Psoas muscle (tissue), 8 donors: ENCODE data around the gene TRPC4AP. TPM values are rescaled to one million over a fixed set of nuclear protein-coding genes. Genes with fewer than 3 reads are reported as not detected.

Experiments used
- ATAC-seq, 4 donors: fragments of 200-7000 bp; cut with Tn5 transposase; one replicate each; pipeline ENCODE4 v1.9.1; 2020; ENCODE audit warnings: moderate library complexity in 3 of 4, mild to moderate bottlenecking in 2 of 4
- DNase-seq, 2 donors: peaks; one replicate each; pipeline ENCODE4 v3.0.0-alpha.2; 2020
- H3K27ac ChIP-seq: fragments of 200-600 bp; one replicate; pipeline ENCODE4 v1.8.0; 2022
- H3K27me3 ChIP-seq, 3 donors: fragments of 200-600 bp in 1 of 3; one replicate each; pipeline versions ENCODE4 v1.6.1 to v1.8.0; 2013 to 2022; ENCODE audit warnings: low read length in 2 of 3, mild to moderate bottlenecking in 2 of 3, moderate library complexity in 1 of 3; ENCODE audit not compliant: insufficient read depth in 3 of 3
- H3K36me3 ChIP-seq, 2 donors: fragments of 200-600 bp in 1 of 2; one replicate each; pipeline versions ENCODE4 v1.6.1 to v1.8.0; 2013 to 2022; ENCODE audit warnings: low read depth in 1 of 2, mild to moderate bottlenecking in 1 of 2, moderate library complexity in 1 of 2; ENCODE audit not compliant: insufficient read depth in 1 of 2
- H3K4me1 ChIP-seq: fragments of 200-600 bp; one replicate; pipeline ENCODE4 v1.8.0; 2022
- H3K4me3 ChIP-seq: fragments of 200-600 bp; one replicate; pipeline ENCODE4 v1.8.0; 2022; ENCODE audit warnings: mild to moderate bottlenecking
- H3K9me3 ChIP-seq: fragments of 200-600 bp; one replicate; pipeline ENCODE4 v1.8.0; 2022
- WGBS, 3 donors: extraction: QIAGEN DNeasy Blood & Tissue Kit; methylation state at CpG; one replicate each; pipeline versions ENCODE4 v1.1.6 to v1.1.7; 2013; 5-methylcytosine and 5-hydroxymethylcytosine counted together
- intact Hi-C, 2 donors: fragments of 100-400 bp; cut with DNase I; formaldehyde crosslinking; loops; one replicate each; pipeline versions ENCODE4 v1.11.0 to v1.14.2; 2022
- polyA plus RNA-seq, 3 donors: library from polyadenylated mRNA; stranded (reverse); fragments of 200-250 nt; gene quantifications; one replicate each; pipeline ENCODE4 v1.2.3, GENCODE V29; 2013
- total RNA-seq, 4 donors: library from RNA; stranded (reverse); fragmentation: NEBNext Ultra II Directional in 2 of 4; extraction: Animal tissue kit (Norgen Biotek cat#: 25700) in 2 of 4; gene quantifications; one replicate each; pipeline versions ENCODE4 v1.2.1 to v1.2.4, GENCODE V29; 2021 to 2023
- TF ChIP-seq, protein P1 (sequence below): fragments of 200-600 bp; IDR thresholded peaks from one replicate; pipeline ENCODE4 v1.8.0; 2022; ENCODE audit warnings: antibody characterized with exemption
- donor health status: healthy with polysubstance abuse.
- donor health status: DM: no; HTN: no; CAD: no; lungs with moderate emphysema.
- donor health status: Bipolar disorder and iron deficiency.
- donor health status: healthy.
- donor health status: DM: yes; HTN: yes; CAD: no.
- donor health status: DM: no; HTN: no; CAD: no.
- donor health status: DM: no; HTN: no; CAD: no.
- donor health status: DM: yes; HTN: yes; CAD: no.

Gene TRPC4AP
- total and polyA plus RNA-seq, 7 donors = 36.0 to 62.3 (median 51.7) TPM

DNA sequence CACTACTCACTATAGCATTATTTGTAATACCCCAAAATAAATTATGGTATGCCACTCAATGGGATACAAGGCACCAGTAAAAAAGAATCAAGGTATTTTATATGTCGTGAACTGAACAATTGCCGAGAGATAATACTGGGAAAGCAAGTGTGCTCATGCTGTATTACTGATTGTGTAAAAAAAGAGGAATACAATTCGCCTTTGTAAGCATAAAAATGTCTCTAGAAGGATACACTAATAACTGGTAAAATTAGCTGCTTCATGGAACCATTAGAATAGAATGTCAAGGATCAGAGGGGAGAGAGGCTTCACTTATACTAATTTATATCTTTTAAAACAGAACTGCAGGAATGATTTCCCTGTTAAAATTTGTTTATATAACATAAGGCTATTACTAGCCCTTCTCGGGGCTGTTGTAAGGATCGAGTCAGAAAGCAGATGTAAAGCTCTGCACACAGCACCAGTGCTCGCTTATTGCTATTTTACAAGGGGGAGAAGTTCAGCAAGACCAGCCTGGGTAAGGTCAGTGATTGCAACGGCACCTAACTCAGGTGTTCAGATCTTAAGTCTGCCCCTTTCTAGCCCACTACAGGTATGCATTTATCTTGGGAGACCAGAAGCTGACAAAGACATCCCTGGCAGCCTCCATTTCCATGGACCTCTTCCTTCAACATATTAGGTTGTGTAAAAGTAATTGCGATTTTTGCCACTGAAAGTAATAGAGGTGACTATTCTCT, 75.3 kb downstream of the TRPC4AP start:
- DNase-seq (no peak), ATAC-seq (no peak)
- Histone ChIP-seq H3K36me3 (peaks cover 7 to 67% of the 10 kb centered on the region in 2 donors), H3K27me3 (no peaks in the 10 kb centered on the region), H3K9me3 (no peaks in the 10 kb centered on the region), H3K4me3 (no peak overlapping the region), H3K4me1 (peaks cover 77% of the 10 kb centered on the region), H3K27ac (peak overlapping the region; percentile 85)
- intact Hi-C loops = loop anchor here in 1 of 2 donors (5.0 kb wide), 1 partner anchor 145 kb away; the partner anchor contains the start of gene GGT7
- WGBS, 3 donors = 82 to 92% (median 84%) methylated on average over 8 of the region's 8 CpGs
- TF ChIP-seq, protein P1, sequence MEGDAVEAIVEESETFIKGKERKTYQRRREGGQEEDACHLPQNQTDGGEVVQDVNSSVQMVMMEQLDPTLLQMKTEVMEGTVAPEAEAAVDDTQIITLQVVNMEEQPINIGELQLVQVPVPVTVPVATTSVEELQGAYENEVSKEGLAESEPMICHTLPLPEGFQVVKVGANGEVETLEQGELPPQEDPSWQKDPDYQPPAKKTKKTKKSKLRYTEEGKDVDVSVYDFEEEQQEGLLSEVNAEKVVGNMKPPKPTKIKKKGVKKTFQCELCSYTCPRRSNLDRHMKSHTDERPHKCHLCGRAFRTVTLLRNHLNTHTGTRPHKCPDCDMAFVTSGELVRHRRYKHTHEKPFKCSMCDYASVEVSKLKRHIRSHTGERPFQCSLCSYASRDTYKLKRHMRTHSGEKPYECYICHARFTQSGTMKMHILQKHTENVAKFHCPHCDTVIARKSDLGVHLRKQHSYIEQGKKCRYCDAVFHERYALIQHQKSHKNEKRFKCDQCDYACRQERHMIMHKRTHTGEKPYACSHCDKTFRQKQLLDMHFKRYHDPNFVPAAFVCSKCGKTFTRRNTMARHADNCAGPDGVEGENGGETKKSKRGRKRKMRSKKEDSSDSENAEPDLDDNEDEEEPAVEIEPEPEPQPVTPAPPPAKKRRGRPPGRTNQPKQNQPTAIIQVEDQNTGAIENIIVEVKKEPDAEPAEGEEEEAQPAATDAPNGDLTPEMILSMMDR = no peak

DNA sequence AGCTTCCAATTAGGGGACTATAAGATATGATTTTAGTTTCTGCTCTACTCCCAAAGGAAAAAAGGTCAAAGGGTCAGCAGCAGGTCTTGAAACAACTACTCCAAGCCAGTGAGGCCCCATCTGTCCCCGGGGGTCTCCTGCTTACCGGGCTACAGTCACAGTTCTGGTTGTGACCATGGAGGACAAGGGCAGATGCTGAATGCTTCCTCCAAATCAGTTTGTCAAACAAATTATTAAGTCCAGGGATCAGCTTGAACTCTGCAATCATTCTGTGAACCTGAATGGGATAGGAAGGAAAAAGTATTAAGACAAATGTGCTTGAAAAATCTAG, 76.8 kb downstream of the TRPC4AP start:
- Histone ChIP-seq H3K36me3 (peaks cover 7 to 77% of the 10 kb centered on the region in 2 donors), H3K27ac (peak overlapping the region; percentile 85), H3K27me3 (no peaks in the 10 kb centered on the region), H3K4me3 (no peak overlapping the region), H3K9me3 (no peaks in the 10 kb centered on the region), H3K4me1 (peaks cover 62% of the 10 kb centered on the region)
- 58 to 77% (median 77%) methylated on average over 2 of the region's 2 CpGs for WGBS, 3 donors
- intact Hi-C loops = loop anchor here in 1 of 2 donors (5.0 kb wide), 1 partner anchor 144 kb away; the partner anchor contains the start of gene GGT7
- peak in 1 of 2 donors; percentile 31 for DNase-seq
- ATAC-seq = no peak
- TF ChIP-seq, protein P1 = no peak

DNA sequence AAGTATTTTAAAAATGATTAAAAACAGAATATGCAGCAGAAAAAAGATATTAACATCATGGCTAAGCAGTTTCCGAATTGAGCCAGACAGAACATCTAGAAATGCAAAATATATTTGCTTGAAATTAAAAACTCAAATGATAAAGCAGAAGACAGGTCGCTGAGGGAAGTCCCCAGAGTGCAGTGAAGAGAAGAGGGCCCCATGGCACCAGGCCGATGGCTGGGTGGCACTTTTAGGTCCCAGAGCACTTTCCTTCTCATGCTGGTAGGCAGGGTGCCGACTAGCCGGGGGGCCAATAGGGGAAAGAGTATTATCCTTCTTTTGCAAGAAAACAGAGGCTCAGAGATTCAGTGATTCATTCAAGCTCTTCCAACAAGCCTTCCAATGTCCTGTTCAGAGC, 78.1 kb downstream of the TRPC4AP start:
- Histone ChIP-seq H3K9me3 (no peaks in the 10 kb centered on the region), H3K27me3 (no peaks in the 10 kb centered on the region), H3K4me3 (no peak overlapping the region), H3K36me3 (peaks cover 12 to 77% of the 10 kb centered on the region in 2 donors), H3K4me1 (peaks cover 53% of the 10 kb centered on the region), H3K27ac (peak overlapping the region; percentile 85)
- intact Hi-C loops = no loop called here
- WGBS, 3 donors = 88 to 92% (median 92%) methylated on average over 5 of the region's 5 CpGs
- no peak for ATAC-seq
- TF ChIP-seq, protein P1 = no peak
- no peak for DNase-seq

DNA sequence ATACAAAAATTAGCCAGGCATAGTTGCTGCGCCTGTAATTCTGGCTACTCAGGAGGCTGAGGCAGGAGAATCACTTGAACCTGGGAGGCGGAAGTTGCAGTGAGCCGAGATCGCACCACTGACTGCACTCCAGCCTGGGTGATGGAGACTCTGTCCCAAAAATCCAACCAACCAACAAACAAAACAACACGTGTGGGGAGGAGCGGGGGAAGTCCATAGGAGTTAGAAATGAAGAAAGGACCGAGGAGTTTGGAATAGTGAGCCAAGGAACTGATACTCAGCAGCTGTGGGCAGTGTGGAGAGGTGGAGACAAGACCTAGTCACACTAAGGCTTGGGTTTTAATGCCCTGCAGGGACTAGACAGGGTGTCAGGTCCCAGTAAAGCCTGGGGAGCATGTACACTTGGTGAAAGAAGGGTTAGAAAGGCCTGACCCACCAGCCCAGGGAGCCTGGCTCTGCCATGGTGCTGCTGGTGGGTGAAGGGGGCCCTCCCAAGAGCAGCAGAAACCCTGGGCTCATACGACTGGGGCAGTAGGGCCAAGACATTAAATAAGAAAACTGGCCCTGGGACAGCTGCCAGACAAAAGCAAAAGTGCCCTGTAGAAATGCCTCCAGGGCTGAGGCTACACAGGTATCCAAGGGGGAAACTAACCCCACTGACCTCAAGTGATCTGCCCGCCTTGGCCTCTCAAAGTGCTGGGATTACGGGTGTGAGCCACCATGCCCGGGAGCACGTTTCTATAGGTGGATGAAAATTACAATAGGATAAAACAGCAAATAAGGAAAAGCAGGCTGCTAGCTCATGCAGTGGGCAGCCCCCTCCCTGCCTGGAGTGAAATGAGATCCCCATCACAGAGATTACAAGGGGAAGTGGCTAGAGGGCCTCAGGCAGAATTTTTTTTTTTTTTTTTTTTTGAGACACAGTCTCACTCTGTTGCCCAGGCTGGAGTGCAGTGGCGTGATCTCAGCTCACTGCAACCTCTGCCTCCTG, 78.9 kb downstream of the TRPC4AP start:
- intact Hi-C loops = no loop called here
- ATAC-seq = no peak
- WGBS, 3 donors = 79 to 92% (median 87%) methylated on average over 13 of the region's 13 CpGs
- Histone ChIP-seq H3K4me1 (peaks cover 54% of the 10 kb centered on the region), H3K36me3 (peaks cover 9 to 77% of the 10 kb centered on the region in 2 donors), H3K9me3 (no peaks in the 10 kb centered on the region), H3K27me3 (no peaks in the 10 kb centered on the region), H3K27ac (peak overlapping the region; percentile 85), H3K4me3 (no peak overlapping the region)
- TF ChIP-seq, protein P1 = no peak
- DNase-seq = peak in 1 of 2 donors; percentile 6
